NCI-H128 (cell line): ENCODE measurements around the gene CFAP299.
"Not testable (repeated sequence)": the region's sequence is repeated elsewhere in the genome, so short reads cannot be mapped to it uniquely, and the experiment has no call there.

ENCODE experiments used
- DNase-seq: peaks from one replicate; lab custom pipeline; 2025; ENCODE audit not compliant: unreplicated experiment; lab: John Stamatoyannopoulos, UW

CFAP299 gene

DNA sequence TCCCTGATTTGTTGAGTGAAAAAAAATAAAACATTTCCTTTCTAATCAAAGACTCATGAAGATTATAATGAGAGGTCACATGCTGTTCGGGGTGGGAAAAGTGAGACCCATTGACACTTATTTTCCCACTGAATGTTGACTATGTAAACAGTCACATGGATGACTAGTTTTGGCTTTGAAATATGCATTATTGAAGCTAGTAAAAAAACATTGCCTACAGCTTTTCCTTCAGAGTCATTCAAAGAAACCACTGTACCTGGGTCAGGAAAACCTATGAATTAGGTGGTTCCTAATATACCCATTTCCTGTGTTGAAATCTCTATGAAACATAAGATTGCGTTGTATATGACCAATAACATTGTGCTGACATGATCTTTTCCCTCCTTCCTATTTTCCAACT is 251.2 kb downstream of the CFAP299 start:
- no peak for DNase-seq

DNA sequence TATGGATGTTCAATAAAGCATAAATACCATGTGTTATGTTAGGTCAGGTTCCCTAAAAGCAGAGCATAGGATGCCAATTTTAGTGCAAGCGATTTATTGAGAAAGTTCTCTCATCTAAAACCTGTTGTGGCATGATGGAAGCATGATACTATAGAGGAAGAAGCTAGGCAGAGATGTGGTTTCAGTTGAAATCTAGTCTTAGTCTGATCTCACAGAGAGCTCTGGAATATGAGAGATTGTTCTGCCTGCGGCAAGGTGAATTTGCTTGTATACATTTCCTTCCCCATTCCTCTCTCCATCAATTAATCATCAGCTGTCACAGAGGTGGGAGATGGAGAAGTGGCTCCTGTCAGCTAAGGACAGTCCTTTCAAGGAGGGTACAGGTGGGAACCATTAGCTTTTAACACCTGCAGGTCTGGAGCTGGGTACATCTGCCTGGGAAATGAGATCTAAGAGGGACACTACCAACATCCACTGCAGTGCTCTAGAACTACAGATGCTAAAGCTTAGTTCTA is 252.4 kb downstream of the CFAP299 start:
- DNase-seq: peak; percentile 6

DNA sequence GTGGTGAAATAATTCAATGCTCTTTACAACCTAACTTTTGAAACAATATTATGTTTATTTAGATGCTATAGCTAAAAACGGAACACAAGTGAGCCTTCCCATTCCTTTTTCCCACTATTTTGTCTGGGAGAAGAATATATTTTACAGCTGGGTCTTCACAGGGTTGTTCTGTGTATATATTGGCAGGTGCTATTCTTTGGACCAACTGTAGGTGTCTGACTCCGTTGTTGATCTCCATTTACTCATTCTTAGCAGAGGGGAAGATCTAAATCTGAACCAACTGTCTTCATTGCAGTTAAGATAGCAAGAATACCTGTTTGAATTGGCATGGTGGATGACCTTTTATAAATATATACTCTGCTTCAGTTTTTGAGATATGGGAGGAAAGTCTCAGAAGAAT is 257.4 kb downstream of the CFAP299 start:
- DNase-seq: no peak

GRCh38 chr4:80594701-80595100 is 259.2 kb downstream of the CFAP299 start:
- no peak for DNase-seq

DNA sequence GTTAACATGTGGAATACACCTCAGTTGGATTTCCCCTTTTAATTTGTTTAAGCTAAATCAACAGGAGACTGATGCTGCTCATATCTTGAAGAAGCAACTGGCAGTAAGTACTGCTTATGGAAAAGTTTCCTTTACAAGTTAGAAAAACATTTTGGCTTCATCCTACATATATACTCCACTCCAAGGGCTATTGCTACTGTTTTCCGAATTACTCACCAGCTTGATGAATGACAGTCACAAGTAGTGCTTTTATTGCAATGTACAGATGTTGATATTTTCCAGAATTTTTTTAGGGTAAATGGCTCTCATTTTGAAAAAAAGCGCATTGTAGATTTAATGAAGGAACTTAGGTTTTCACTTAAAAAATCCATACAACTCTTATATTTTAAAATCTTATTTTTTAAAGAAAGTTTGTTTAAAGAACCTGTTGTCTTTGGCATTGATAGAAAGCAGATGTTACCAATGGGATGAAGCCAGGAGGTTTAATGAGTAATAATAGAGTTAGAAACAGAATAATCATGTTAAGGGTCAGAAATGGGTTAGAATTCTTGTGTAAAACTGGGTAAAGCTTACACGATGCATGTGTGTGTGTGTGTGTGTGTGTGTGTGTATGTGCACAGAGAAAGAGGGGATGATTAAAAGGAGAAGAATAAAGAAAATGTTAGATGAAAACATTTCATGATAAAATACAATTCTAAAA is 272.9 kb downstream of the CFAP299 start:
- DNase-seq: no peak

GRCh38 chr4:80610199-80610598 is 274.7 kb downstream of the CFAP299 start:
- DNase-seq: no peak

- peak; percentile 58 for DNase-seq
Measured at GRCh38 chr4:80610845-80611677, 275.5 kb downstream of the CFAP299 start.

GRCh38 chr4:80611678-80611979 is 276.1 kb downstream of the CFAP299 start:
- no peak for DNase-seq

GRCh38 chr4:80613470-80613869 is 277.9 kb downstream of the CFAP299 start:
- no peak for DNase-seq

DNA sequence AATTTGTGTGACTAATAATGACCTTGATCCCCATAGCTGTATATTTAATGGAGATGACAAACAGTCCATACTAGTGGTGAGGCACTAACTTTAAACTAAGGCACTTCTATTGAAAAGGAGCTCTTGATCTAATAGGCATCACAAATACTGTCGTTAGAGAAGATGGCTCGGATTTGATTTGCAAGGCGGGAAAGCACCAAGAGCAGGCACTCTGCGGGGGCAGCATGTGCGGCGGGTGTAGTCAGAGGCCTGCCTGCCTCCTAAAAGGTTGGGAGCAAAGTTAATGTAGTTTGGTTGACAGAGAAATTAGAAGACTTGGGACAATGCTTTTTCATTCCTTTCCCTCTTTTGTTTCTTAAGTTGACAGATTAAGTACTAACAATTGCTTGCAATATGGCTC is 278.8 kb downstream of the CFAP299 start:
- no peak for DNase-seq

DNA sequence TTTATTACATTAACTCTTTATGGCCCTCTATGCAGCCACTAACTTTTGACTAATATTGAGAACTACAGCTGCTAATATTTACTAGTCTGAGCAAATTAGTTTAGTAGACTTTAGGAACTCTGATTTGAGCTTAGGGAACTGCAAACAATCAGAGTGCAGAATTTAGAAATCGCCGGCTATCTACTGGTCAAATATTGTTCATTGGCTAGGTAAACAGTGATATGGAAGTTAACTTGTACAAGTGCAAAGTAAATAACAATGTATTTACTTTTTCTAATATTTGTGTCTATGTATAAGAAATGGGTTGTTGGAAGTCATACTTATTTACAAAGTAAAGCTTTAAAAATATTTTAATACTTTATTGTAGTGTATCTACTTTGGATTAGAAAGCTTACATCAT is 279.6 kb downstream of the CFAP299 start:
- no peak for DNase-seq

DNA sequence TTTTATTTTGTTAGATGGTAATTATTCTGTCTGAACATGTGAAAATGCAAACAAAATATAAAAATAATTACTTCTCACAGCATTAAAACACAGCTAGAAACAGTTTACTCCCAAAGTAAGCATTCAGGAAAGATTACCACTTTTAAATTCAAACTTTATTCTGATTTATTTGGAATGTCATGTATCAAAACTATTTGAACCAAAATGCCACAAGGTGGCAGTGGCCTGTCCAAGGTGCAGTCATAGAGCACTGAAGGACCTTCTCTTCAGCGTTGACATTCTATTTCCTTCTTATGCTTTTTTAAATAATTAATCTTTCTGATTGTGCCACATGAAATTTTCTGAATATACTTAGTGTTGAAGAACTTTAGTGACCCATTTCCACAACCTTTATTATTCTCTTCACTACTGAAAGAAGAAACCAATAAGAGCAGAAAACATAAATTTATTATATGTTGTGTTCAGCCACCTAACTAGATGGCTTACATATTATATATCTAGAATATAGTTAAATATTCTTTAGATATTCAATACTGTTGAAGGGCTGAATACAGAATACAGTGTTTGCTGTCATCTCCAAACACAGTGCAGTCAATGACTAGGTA is 283.6 kb downstream of the CFAP299 start:
- DNase-seq: no peak

DNA sequence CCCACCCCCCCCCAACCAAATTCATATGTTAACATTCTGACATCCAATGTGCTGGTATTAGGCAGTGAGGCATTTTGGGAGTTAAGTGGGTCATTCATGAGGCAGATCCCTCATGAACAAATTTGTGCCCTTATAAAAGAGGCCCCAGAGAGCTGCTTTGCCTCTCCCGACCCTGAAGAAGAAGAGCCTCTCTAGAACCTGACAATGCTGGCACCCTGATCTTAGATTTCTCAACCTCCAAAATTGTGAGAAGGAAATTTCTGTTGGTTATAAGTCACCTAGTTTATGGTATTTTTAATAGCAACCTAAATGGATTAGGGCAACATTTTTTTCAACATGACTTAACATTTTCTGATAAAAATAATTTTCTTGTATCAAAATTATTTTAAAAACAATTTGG is 296.3 kb downstream of the CFAP299 start:
- no peak for DNase-seq

- no peak for DNase-seq
Measured at GRCh38 chr4:80637190-80637589, 301.7 kb downstream of the CFAP299 start.

DNA sequence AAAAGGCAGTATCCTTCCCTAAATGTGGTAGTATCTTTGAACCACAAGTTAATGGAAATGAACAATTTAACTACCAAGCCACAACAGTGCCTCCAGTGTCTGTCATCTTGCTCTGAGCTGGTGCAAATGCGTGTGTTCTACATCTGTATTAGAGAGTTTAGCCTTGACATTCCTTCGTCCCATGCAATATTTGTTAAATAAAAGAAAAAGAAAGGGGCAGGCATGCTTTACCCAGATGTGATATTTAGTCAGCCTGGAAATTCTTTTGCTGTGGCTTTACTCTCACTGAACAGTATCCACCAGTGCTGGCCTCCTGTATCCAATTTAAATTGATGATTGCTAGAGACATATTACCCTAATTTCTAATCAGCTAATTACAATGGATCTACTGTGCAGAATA is 310.5 kb downstream of the CFAP299 start:
- no peak for DNase-seq

DNA sequence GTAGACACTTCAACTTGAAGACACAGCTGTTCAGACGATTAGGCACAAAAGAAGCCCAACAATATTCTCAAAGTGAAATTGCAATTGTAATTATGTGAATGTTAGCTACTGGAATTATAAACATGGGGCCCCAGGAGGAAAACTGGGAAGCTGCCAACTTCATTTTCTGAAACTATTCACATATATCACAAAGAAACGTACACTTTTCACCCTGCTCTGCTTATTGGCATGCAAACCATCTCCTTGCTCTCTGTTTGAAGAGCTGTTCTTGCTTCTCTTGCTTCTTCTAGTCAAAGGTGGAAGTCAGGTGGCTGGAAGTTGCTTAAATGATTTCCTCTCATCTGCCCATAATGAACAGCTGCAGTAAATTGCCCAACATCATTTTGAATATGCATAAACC is 320.1 kb downstream of the CFAP299 start:
- no peak for DNase-seq

DNA sequence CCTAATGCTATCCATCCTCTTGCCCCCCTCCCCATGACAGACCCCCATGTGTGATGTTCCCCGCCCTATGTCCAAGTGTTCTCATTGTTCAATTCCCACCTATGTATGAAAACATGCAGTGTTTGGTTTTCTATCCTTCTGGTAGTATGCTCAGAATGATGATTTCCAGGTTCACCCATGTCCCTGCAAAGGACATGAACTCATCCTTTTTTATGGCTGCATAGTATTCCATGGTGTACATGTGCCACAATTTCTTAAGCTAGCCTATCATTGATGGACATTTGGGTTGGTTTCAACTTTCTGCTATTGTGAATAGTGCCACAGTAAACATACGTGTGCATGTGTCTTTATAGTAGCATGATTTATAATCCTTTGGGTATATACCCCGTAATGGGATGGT is 334.6 kb downstream of the CFAP299 start:
- not testable (repeated sequence) for DNase-seq

GRCh38 chr4:80678413-80678812 is 342.9 kb downstream of the CFAP299 start:
- DNase-seq: no peak

- DNase-seq: no peak
Measured at GRCh38 chr4:80680934-80681333, 345.4 kb downstream of the CFAP299 start.

DNA sequence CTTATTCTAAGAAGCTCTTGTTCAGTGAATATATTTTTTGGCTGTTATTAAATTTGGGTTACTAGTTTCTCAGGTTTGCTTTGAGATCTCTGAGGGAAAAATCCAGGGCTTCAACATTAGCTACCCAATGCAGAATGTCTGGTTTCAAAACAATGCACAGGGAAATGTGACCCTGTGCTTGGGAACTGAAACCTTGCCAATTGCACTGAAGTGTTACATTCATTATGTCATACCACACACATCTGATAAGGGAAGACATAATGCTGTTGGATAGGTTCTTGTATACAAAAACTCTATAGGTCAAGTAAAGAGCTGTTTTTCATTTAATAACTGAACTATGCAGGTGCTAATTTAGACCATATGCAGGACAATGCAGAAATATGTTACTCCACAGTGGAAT is 349.7 kb downstream of the CFAP299 start:
- peak; percentile 24 for DNase-seq

DNA sequence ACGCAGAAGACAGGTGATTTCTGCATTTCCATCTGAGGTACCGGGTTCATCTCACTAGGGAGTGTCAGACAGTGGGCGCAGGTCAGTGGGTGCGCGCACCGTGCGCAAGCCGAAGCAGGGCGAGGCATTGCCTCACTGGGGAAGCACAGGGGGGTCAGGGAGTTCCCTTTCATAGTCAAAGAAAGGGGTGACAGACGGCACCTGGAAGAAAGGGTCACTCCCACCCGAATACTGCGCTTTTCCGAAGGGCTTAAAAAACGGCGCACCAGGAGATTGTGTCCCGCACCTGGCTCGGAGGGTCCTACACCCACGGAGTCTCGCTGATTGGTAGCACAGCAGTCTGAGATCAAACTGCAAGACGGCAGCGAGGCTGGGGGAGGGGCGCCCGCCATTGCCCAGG is 352.2 kb downstream of the CFAP299 start:
- DNase-seq: not testable (repeated sequence)

GRCh38 chr4:80694171-80694570 is 358.6 kb downstream of the CFAP299 start:
- no peak for DNase-seq
